Dedifferentiated amniotic fluid mesenchymal stem cell (primary cell): Measurements from ENCODE around the gene PCDH9.
"Not testable (repeated sequence)": the region's sequence is repeated elsewhere in the genome, so short reads cannot be mapped to it uniquely, and the experiment has no call there.

Experiments
- DNase-seq: peaks from one replicate; pipeline ENCODE4 v3.0.0-alpha.2; 2016; ENCODE audit errors: extremely low spot score

Gene PCDH9

GRCh38 chr13:66344805-66345517 is 885.2 kb downstream of the PCDH9 start:
- no peak for DNase-seq

DNA sequence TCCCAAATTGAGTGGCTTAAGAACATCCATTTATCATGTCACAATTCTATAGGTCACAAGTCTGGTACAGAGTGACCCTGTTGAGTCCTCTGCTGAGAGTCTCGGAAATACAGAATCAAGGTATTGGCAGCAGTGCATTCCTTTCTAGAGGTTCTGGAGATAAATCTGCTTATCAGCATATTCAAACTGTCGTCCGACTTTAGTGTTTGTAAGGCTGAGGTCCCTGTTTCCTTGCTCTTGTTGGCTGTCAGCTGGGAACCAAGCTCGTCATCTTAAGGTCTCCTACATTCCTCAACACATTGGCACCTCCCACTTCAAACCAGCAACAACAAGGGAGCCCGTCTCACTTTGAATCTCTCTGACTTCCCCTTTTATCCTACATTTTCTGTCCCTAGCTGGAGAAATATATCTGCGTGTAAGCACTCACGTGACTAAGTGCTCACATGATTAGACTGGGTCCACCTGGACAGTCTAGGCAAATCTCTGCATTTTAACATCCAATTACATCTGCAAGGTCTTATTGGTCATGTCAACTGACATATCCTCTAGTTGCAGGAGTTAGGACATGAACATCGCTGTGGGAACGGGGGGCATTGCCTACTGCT is 886.8 kb downstream of the PCDH9 start:
- DNase-seq = no peak

DNA sequence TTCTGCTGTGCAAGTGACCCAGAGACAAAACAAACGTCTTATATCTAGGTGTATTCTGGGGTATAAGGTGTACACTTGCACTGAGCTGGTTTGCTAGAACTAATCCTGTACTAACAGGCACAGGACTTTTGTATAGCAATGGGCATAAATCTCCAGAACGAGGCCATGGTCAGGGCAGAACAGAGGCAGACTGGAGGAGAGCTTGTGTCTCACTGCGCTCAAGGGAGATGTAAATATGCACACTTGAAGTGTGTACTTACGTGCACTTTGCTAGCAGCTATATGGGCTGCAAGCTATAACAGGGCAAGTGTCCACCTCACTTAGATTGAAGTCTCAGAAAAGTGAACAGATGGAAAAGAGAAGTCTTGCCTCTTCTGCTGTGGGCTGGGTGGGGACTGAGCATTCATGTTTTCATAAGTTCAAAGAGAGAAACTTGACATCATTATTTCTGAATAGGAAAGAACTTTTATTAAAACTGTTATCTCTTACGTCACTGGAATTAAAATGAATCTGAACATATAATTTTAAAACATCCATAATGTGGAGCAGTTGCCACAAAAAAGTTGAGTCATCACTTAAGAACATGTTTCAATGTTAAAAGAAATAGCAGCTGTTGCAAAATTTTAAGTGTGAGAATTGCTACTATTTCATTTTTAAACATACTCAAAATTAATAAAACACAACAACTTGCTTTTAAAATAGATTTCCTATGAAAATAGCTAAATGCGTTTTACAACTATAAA is 888.3 kb downstream of the PCDH9 start:
- no peak for DNase-seq

DNA sequence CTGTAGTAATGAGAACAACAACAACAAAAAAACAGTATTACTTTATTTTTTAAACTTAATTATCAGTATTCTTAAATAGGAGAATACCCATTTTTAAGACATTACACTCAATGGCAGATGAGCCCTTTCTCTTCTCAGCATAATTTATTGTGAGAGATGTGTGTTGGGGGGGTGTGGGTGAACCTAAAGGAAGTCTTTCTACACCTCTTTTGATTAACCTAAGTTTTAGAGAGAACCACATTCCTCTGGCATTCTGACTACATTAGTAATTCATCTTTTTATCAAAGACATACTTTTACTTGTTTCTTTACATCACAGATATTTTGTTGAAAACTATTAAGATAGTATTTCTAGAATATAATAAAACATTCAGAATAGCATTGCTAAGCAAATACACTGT is 890.9 kb downstream of the PCDH9 start:
- DNase-seq = no peak

GRCh38 chr13:66338542-66338941 is 891.6 kb downstream of the PCDH9 start:
- no peak for DNase-seq

DNA sequence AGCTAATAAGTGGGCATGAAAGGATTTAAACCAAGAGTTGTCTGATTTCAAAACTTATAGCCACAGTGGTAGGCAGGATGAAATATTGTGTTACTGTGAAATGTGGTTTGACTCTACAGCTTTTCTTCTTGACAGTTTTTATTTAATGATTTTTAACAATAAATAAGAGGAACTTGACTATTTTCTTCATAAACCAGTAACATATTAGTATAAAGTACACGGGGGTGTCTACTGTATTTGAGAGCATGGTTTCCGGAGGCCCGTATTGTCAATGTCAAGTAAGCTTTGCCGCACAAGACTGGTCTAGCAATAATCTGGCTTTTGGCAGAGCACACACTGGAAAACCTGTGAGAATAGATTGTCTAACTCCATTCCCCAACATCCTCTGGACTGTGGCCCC is 894.5 kb downstream of the PCDH9 start:
- no peak for DNase-seq

DNA sequence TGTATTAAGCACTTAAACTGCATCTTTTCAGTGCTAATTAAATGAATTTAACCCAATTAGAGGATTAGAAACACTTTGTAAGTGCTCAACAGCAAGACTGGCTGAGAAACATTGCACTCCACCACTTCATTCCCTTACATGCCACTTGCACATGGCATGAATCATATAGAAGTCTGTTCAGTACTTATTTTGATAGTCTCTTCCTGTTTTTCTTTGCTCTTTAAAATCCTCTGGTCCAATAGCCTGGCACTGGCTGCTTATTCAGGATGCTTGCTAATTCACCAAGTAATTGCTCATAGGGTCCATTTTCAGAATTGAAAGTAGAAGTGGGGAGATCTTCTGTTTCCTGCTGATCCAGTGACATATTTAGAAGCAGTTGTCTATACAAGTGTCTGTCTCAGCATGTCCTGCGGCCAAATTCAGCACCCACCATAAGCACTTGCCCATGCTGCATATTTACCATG is 900.1 kb downstream of the PCDH9 start:
- DNase-seq = no peak

GRCh38 chr13:66328476-66328875 is 901.7 kb downstream of the PCDH9 start:
- no peak for DNase-seq

GRCh38 chr13:66323745-66324347 is 906.3 kb downstream of the PCDH9 start:
- no peak for DNase-seq

DNA sequence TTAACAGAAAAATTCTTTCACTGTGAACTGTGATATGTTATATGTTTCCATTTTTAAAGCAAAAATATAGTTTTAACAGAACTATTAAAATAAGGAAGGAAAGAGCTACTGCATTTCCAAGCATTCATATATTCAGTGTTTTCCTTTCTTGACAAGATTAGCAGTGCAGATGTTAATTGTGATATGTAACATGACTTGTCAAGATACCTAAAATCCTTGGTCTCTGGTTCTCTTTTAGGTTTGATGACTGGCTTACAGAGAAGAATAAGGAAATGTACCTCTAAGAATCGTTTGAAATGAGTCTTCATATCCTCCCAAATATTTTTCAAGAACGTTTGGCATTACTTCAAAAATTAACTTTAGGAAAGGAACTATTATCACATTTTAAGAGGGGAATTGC is 907.2 kb downstream of the PCDH9 start:
- no peak for DNase-seq

DNA sequence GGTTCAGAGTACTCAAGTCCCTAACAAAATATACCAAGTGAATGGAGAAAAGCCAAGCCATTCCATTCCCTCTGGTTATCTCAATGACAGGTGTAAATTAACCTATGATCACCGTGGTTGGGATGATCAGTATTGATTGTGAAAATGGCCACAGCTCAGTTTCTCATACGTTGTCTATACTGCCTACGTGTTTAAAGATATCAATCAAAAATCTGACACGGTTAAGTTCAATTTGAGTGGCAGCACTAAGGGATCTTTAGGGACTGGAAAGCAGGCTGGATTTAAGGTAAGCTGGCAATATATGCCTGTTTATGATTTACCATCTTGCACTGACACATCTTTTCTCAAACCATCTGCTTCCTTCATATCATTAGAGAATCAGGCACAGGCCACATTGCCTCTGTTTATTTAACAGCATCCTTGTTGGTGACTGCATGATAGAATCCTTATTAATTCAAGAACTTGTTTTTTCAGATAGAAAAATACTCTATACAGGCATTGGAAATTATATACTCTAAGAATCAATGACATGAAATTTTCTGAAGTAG is 907.9 kb downstream of the PCDH9 start:
- no peak for DNase-seq

- no peak for DNase-seq
Measured at GRCh38 chr13:66314911-66315310, 915.2 kb downstream of the PCDH9 start.

GRCh38 chr13:66313413-66313812 is 916.7 kb downstream of the PCDH9 start:
- no peak for DNase-seq

DNA sequence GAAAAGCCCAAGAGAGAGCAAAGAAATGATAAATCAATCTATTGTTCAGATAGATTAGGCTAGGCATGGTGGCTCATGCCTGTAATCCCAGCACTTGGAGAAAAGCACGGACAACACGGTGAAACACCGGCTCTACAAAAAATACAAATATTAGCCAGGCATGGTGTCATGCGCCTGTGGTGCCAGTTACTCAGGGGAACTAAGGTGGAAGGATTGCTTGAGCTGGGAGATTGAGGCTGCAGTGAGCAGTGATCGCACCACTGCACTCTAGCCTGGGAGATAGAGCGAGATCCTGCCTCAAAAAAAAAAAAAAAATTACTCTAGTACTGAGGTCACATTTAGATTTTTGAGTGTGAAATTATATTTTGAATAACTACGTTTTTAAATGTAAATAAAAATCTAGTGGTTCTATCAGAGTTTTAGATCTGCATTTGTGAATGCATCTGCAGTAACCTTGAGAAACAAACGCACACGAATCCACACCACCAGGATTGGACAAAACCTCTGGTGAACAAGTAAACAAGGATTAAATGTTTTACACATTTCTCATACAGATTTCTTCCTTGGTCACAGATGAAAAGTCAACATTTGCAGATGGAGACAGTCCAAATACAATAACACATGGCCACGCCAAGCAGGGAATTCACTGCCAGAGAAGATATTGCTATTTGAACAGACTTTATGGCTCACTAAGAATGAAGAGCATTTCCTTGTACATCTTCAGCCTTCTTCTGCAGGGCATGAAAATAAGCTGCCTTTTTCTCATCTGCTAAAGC is 917.6 kb downstream of the PCDH9 start:
- peak; percentile 21 for DNase-seq

GRCh38 chr13:66305961-66306617 is 924.0 kb downstream of the PCDH9 start:
- DNase-seq = no peak

DNA sequence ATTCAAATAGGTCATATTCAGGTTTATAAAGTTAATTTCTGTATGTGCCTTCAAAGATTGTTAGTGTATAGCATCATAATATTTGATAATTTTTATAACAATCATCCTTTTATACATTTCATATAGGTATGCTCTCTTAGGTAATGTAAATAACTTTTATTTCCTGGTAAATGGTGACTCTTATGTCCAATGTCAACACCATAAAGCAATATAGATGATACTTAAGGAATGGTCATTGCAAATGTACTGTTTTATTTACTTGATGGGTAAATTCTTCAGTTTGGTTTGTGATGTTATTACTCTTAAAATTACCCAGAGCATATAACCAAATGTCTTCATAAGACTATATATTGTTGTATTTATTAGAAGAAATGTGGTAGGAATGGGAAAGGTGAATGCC is 928.7 kb downstream of the PCDH9 start:
- no peak for DNase-seq

GRCh38 chr13:66301006-66301405 is 929.1 kb downstream of the PCDH9 start:
- DNase-seq = no peak

GRCh38 chr13:66296875-66297274 is 933.3 kb downstream of the PCDH9 start:
- no peak for DNase-seq

DNA sequence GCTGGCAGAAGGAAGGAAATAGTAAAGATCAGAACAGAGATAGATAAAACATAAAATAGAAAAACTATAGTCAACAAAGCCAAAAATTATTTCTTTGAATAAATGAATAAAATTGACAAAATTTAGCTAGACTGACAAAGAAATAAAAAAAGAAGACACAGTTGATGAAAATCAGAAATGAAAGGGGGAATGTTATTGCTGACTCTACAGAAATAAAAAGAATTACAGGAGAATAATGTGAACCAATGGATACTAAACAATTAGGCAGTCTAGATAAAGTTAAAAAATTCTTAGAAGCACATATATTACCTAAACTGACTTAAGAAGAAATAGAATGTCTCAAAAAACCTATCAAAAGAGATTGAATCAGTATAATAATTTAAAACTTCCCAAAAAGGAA is 933.8 kb downstream of the PCDH9 start:
- DNase-seq = no peak

DNA sequence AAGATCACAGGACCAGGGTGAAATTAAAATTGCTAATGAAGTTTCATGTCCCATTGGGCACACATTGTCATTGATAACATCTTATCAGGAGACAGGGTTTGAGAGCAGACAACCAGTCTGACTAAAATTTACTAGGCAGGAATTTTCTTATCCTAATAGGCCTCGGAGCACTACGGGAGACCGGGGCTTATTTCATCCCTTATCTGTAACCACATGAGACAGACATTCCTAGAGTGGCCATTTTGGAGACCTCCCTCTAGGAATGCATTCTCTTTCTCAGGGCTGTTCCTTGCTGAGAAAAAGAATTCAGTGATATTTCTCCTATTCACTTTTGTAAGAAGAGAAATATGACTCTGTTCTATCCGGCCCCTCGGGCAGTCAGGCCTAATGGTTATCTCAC is 943.3 kb downstream of the PCDH9 start:
- not testable (repeated sequence) for DNase-seq

- no peak for DNase-seq
Measured at GRCh38 chr13:66275416-66275815, 954.7 kb downstream of the PCDH9 start.
